Hematopoietic multipotent progenitor cell treated with erythropoietin and hydrocortisone succinate and interleukin-3 and kit ligand, for 4 days (in vitro differentiated cells): ENCODE data around the gene TMEM187.

ENCODE experiments used
- DNase-seq: peaks from one replicate; pipeline ENCODE4 v3.0.0-alpha.2; 2015

Gene TMEM187, protein sequence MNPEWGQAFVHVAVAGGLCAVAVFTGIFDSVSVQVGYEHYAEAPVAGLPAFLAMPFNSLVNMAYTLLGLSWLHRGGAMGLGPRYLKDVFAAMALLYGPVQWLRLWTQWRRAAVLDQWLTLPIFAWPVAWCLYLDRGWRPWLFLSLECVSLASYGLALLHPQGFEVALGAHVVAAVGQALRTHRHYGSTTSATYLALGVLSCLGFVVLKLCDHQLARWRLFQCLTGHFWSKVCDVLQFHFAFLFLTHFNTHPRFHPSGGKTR

DNA sequence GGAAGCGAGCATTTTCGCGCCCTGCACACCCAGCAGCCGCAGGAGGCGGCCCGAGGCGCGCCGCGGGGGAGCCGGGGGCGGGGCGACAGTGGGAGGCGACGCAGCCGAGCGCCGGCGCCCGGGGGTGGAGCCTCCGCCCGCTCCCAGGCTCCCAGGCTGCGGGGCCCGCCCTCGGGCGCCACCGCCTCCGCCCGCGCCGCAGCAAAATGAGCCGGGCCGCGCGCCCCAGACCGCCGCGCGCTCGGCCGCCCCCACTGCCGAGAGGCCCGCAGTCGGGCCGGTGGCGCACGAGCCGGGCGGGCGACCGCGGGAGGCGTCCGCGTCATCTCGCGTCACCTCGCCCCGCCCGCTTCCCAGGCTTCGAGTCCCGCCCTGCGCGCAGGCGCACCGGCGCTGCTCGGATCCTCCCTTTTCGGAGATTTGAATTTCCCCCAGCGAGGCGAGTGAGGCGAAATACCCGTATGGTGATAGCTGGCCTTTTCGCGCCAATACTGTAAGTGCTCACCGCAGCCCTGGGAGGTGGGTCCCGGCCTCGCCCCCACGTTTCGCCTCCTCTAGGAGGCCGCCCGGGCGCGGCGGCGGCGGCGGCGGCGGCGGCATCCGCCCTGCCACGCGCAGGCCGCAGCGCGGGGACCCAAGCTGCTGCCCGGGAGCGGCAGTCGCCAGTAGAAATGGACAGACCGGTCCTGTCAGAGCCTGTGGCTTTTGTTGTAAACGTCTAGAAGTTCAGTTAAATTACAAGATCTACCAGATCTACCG, at the start of gene TMEM187:
Gene TMEM187, plus strand, starts transcription at position 387 of the 759 bp plus-strand sequence. CDS start 9,309 bp downstream, outside the sequence.
- DNase-seq, result peak; percentile 97

DNA sequence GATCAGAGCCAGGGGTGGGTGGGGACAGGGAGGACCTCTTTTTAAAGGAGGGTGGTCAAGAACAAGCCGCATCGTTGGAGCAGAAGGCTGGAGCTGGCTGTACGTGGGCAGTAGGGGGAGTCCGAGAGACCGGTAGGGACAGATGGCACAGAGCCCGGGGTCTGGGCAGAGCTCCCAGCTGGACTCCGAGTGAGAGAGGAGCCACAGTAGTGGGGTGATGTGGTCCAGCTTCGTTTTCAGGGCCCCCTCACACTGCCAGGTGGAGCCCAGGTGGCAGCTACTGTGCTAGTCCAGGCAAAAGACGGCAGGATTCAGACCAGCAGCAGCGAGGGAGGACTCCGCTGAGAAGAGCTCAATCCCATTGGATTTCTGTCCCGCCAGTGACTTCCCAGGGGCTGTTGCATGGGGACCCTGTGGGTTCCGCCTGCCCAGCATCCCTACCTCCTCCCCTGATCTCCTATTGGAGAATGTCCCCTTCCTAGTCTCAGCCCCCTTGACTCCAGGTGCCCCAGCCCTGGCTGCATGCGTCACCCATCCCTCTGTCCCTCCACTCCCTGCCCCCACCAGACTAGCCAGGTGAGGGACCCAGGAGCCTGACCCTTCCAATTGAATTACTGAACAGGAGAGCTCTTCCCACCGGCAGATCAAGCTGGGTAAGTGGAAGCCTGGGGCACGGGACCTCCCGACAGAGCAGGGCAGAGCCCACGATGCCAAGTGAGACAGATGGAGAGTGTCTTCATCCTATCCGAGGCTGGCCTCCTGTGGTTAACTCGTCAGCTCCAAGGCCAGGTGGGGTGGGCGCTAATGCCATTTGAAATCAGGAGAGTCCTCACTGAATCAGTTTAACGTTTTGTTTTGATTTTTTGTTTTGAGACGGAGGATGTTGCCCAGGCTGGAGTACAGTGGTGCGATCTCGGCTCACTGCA, 49.4 kb upstream of the TMEM187 start:
- peak; percentile 71 for DNase-seq

DNA sequence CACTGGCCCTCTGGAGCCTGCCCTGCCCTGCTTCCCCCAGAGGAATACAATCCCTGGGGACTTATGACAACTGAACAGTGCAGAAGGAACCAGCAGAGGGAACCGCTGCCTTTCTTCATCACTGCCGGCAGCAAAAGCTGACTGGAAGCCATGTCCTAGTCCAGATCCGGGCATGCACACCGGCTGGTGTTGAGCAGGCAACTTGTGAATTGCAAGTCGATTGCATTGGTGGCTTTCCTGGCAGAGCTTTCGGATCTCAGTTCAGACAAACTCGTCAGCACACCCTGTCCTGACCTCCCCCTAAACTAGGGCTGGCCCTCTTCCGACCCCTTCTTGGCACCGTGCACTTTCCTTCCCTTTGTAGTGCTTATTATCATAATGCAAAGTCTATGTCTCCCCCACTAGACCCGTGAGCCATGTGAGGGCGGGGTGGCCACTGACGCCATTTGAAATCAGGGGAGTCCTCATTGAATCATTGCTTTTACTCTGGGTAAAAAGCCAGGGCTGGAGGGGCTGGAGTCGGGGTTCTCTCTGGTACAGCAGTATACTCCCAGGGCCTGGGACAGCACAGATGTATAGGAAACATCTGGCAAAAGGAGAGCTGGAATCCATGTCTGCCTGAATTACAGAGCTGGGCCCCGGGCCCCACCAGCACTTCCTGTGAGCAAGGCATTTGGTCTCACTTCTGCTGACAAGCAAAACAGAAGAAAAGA, 48.2 kb upstream of the TMEM187 start:
- peak; percentile 76 for DNase-seq

DNA sequence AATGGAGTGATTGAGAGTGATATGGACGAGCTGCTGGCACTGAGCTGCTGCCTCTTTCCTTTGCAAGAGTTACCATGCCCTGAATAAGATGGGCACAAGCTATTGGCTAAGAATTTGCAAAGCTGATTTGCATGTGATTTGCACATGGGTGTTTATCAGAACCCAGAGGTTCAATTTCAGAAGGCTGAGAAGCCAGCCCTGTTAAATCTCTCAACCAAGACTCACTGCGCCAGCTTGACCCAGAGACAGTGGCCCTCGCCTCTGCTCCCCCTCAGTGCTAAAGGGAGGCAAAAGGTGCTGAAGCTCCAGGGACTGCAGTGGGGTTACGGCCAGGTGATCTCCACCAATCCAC, 47.2 kb upstream of the TMEM187 start:
- DNase-seq, result peak; percentile 59

DNA sequence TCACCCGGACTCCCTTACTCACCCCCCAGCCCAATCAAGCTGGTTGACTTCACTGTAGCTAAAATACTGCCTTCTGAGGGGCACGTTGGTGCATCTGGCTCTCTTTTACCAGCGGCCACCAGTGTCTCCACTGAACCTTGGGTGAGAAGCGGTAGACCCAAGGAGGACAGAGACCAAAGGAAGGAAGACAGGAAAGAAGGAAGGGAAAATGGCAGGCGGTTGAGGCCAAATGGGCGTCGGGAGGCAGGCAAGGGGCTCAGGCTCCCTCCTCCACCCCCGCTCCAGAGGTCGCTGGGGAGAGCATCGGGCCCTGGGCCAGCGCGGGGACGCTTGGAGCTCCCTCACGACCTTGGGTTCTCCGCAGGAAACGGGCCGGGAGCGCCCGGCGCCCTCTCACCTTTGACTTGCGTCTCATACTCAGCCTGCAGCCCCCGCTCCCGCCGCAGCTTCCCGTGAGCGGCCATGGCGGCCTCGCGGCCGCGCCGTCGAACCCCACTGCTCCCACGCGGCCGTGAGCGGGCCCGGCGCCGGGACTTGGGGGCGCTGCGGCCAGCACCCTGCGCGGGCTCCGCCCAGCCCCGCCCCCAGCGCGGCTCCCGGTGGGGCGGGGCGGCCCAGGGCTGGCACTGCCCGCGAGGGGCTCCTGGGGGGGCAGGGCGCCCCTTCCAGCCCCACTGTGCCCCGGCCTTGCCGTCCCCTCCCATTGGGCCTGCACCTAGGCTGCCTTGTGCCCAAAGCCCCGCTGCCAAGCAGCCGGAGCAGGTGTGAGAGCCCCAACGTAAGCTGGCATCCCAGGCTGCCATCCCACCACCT, 46.6 kb upstream of the TMEM187 start, which contains the start of gene ARHGAP4:
Gene ARHGAP4, minus strand, starts transcription at position 526 of the 813 bp plus-strand sequence. Its CDS starts 62 bp downstream, at position 464.
- peak; percentile 70 for DNase-seq

DNA sequence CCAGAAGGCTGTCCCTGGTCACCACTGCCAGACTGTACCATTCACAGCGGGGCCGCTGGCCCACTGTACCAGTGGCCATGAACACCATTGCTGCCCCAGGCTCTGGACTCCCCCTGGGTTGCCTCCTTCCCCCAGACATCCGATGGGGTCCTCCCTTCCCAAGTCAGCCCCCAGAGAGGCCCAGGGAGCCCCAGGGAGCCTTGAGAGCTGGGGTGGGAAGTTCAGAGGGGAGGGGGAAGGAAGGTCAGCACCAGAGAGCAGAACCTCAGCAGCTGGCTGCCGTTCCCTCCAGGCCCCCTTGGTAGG, 46.0 kb upstream of the TMEM187 start:
- no peak for DNase-seq

DNA sequence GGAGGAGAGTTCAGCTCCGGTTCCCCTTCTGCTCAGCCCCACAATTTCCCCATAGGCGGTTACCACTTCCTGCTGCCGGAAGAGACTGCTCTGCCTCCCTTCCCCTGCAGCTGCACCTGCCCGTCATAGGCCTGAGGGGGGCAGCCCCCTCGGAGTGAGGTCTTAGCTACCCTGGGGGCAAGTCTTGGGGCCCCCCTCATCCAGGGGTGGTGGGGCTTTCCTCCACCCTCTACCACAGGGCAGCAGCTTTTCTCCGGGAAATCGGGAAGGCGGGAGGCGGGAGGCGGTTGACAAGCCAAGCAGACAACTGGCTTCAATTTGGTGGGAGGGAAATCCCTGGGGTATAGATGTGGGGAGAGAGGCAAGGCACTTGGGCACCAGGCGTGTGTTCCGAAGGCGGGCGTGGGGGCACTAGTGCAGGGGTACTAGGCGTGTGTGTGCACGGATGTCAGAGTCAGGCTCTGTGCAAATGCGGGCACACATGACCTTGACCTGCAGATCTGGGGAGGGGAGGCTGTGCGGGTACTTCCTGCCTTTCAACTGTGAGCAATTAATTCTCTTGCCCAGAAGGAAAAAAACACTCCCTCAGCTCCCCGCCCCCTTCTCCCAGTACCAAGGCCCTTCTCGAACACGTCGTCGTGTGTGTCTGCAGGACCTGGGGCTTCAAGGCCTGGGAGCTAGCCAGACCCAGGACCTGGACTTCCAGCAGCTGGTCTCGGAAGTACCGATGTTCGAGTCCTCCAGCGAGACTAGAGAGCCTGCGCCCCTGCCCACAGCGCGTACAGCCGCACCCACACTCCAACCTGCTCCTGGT, 45.5 kb upstream of the TMEM187 start:
- DNase-seq, result peak; percentile 92

DNA sequence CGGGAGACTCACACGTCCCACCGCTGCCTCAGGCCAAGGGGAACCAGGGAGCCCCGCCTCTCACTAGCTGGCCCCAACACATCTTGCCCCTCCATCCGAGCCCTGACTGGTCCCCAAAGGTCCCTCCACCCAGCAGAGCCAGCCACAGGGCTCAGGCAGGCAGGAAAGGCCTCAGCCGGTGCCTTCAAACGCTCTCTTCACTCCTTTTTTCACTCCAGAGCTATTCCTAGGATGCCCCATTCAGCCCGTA, 45.0 kb upstream of the TMEM187 start:
- no peak for DNase-seq

DNA sequence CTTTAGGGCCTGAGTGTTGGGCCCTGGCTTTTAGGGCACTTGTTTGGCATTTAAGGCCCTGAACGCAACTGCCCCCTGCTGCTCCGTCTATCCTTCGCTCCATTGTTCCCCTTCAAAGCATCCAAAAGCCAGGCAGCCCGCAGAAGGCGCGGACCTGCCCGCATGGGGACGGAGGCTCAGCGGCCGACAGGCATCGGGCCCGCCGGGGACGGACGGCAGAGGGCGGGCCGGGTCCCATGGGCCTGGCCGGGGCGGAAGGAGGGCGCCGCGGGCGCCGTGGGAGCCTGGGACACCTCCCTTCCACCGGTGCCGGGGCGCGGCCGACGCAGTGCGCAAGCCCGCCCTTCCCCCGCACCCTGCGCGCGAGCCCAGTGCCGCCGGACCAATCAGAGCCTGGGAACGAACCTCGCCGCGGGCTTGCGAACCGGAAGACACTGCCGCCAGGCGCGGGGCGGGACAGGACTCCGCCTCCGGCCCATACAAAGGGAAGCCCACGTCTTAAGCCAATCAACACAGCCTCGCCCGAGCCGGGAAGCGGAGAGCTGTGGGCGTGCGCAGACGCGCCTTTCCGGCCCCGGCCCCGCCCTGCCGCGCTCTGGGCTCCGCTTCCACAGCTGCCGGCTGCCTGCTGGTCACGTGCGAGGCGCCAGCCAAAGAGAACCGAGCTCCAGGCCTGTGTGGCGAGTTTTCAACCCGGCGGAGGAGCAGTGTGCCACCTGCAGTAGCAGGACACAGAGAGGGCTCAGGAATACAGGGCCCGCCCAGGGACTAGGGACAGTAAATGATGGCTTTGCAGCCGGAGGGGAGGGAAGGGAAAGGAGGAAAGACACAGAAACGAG, 44.4 kb upstream of the TMEM187 start:
- DNase-seq, result peak; percentile 98

DNA sequence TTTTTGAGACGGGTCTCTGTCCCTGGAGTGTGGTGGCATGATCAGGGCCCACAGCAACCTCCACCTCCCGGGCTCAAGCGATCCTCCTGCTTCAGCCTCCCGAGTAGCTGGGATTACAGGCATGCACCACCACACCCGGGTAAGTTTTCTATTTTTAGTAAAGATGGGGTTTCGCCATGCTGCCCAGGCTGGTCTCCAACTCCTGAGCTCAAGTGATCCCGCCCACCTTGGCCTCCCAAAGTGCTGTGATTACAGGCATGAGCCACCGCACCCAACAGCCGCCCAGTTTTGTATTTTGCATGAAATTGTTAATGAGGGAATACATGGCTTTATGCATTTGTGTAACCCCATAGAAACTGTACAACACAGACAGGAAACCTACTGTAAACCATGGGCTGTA, 43.7 kb upstream of the TMEM187 start:
- no peak for DNase-seq

DNA sequence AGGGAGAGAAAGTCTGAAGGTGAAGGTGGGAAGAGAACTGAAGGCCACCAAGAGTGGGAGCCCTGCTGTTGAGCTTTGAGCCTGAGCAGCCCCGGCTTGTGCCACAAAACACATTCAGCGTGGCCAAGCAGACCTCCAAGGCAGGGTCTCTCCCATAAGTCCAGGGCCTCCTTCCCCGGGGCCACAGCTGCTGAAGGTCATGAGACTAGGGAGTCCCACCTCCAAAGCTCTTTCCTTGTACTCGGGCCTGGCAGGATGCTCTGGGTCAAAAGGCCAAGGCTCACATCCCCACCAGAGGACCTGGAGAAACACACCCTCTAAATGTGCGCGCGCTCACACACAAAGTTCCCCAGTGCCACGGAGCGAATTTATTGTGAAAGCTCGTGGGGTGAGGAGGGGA, 43.0 kb upstream of the TMEM187 start:
- DNase-seq, result no peak

DNA sequence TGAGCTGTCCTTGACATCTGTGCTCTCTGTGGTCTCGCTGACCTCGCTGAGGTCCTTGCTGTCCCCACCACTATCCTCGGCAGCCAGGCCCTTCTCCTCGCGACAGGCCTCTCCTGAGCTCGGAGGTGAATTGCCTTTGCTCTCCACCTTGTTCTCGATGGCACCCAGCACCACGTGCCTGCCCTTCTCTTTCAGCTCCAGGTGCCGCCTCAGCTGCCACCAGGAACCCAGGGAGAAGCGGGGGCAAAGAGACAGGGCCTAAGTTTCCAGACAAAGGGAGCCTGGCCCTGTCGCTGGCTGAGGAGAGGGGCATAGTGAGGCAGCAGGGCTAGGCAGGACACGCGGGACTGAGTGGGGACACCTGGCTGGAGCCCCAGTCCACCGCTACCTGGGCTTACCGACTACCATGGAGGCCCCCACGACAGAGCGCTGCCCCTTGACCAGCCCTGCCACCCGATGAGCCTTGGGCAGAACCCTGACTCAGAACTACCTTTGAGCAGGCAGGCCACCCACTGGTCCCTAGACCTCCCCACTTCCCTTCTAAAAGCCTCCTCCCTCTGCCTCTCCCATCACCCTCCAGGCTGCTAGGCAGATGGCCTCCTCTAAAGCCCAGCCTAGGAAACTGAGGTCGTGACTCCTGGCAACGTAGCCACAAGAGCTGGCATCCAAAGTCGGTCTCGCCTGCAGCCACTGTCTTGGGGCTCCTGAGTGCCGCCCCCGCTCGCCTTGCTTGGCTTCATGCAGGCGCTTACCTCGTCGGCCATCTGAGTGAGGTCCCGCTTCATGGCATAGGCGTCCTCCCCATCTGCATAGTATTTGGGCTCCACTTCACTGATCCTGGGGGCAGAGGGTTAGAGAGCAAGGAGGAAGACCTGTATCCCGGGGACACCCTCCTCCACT, 42.3 kb upstream of the TMEM187 start:
- no peak for DNase-seq

DNA sequence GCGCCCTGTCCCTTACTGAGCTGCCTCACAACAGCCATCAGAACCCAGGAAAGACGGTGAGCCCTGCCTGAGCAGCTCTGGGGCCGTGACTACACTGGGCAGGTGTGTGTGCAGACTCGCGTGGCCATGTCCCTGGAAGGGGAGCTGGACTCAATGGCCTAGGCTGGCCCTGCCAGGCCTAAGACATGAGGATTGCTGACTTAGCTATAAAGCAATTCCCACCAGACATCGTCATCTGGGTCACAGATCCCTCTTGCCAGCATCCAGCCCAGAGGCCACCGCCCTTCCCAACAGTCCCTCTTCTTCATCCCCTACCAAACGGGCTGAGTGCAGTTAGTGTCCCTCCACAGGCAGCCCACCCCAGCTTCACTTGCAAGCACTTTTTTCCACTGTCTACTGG, 41.4 kb upstream of the TMEM187 start:
- no peak for DNase-seq

DNA sequence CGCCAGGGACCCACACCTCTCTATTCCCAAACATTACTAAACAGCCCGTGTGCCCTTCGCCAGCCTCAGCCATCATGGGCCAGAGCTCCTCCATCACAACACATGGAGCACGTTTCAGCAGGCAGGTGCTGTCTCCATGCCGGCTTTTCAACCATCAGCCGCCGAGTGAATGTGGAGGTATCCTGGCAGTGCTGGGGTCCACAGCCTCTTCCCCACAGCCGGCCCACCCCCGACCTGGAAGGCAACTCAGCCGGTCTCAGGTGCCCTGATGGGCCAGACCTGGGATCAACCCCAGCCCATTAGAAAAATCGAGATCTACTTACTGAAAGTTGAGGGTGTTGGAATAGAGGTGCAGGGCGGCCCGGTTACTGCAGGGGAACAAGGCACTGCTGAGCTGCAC, 40.8 kb upstream of the TMEM187 start:
- no peak for DNase-seq

DNA sequence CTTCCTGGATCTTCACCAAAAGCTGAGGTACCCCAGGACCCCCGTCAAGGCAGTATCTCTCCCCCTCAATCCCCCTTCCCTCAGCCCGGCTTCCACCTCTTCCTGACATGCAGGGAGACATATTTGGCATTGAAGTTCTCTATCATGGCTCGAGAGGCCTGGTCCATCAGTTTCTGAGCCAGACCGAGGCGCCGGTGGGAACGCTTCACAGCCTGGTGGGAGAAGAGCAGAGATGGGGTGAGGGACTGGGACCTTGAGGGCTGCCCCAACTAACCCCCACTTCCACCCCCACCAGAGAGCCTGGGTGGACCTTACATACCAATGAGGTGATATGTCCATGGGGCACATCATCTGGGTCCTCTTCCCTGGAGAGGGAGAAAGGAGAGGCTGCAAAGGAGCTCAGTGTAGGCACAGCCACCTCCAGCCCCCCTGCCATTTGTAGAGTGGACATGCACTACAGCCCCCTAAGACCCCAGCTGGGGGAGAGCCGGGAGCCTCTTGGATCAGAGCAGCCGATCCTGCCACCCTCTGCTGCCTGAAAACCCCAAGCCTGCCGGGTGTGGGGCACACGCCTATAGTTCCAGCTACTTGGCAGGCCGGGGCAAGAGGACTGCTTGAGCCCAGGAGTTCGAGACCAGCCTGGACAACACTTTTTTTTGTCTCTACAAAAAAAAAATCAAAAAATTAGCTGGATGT, 40.2 kb upstream of the TMEM187 start:
- DNase-seq, result no peak

DNA sequence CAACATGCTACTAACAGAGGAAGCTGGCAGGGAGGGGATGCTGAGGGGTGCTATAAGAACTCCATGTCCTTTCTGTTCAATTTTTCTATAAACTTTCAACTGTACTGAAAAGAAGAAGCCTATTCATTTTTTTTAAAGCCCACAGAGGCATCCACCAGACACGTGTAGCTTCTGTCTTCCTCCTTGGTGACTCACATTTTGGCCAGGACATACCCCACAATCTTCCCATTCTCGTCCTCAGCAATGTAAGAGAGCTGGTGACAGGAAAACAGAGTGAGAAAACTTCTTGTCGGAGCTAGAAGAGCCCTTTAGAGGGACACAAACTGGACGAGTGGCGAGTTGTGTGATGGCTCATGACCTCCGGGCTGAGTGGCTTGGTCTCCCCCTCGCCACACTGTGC, 38.8 kb upstream of the TMEM187 start:
- no peak for DNase-seq

DNA sequence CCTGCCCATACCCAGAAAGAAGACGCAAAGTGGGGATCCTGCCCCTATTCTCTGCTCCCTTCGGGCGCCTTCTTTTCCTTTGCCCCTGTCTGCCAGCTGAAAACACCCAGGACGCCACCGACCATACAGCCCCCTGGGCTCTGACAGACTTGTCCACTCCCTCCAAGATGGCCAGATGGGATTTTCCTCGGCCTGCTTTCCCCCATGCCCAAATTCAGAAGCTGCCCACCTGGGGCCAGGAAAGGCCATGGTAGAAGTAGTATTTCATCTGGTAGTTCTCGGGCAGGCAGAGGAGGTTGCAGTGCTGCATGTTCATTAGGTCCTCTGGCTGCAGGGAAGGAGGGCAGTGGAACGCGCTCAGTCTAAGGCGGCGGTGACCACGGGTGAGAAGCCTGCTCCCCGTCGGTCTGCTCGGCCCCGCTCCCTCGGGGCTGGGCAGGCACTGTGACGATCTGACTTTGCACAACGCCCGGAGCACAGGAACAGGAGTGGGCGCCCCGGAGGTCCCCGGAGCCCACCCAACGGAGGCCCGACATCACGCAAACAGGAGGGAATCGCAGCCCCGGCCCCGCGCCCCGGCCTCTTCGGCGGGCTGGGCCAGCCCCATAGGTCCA, 38.3 kb upstream of the TMEM187 start:
- DNase-seq, result no peak

DNA sequence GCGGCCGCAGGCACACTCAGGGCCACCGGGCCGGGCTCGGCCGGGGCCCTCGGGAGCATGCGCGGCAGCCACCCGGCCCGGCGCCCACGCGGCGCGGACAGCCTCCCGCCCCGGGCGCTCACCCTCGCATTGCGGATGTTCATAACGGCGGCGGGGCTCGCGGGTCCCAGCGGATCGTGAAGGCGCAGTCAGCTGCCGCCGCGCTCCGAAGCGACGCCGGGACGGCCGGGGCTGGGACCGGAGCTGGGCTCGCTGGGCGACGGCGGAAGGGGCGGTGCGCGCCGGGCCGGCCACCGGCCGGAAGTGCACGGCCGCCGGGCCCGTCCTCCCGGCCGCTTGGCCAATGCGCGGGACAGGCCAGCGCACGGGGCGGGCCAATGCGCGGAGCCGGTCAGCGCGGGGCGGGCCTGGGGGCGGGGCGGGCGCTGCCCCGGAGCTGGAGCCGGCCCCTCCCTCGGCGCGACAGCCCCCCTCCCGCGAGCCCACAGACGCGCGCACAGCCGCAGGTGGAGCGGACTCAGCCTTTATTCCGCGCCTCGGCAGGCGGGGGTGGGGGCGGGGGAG, 37.7 kb upstream of the TMEM187 start, which contains the start of gene NAA10:
Gene NAA10, minus strand, starts transcription at position 276 of the 564 bp plus-strand sequence. Its CDS starts 133 bp downstream, at position 143.
- DNase-seq, result peak; percentile 89
